HUES64 (cell line): ENCODE results near the gene GRK1.

Source experiments
- H3K27ac ChIP-seq: 2 replicates; pipeline ENCODE4 v1.7.0; 2013; ENCODE audit warnings: low read depth, low read length, inconsistent platforms
- H3K27me3 ChIP-seq: 2 replicates; pipeline ENCODE4 v1.6.1; 2013; ENCODE audit warnings: mild to moderate bottlenecking, low read length; ENCODE audit not compliant: insufficient read depth
- H3K36me3 ChIP-seq: 2 replicates; pipeline ENCODE4 v1.6.1; 2013; ENCODE audit warnings: mild to moderate bottlenecking, low read length; ENCODE audit not compliant: insufficient read depth
- H3K4me1 ChIP-seq: 2 replicates; pipeline ENCODE4 v1.6.1; 2013; ENCODE audit warnings: mild to moderate bottlenecking, low read length, moderate library complexity; ENCODE audit not compliant: insufficient read depth
- H3K4me3 ChIP-seq: 2 replicates; pipeline ENCODE4 v1.5.1; 2013; ENCODE audit warnings: mild to moderate bottlenecking, low read length, moderate library complexity
- H3K9ac ChIP-seq: 2 replicates; pipeline ENCODE4 v1.6.1; 2013; ENCODE audit warnings: mild to moderate bottlenecking, low read depth, low read length
- H3K9me3 ChIP-seq: 2 replicates; pipeline ENCODE4 v1.6.1; 2013; ENCODE audit warnings: low read depth, low read length; ENCODE audit not compliant: insufficient read depth
- WGBS: fragments of 150-250, 120-280 bp; methylation state at CpG from one replicate; pipeline ENCODE4 v1.1.7; 2013; ENCODE audit warnings: missing lambda C conversion rate; 5-methylcytosine and 5-hydroxymethylcytosine counted together

Gene GRK1

GRCh38 chr13:113659337-113659736, 7.7 kb upstream of the GRK1 start:
- no peak overlapping the region for H3K4me3 ChIP-seq
- no peak overlapping the region for H3K27ac ChIP-seq
- H3K36me3 ChIP-seq: no peaks in the 10 kb centered on the region
- WGBS: 89% methylated on average over 7 of the region's 8 CpGs
- no peaks in the 10 kb centered on the region for H3K9me3 ChIP-seq
- no peaks in the 10 kb centered on the region for H3K27me3 ChIP-seq
- no peak overlapping the region for H3K9ac ChIP-seq
- H3K4me1 ChIP-seq: no peaks in the 10 kb centered on the region

GRCh38 chr13:113660066-113660465, 7.0 kb upstream of the GRK1 start:
- H3K27me3 ChIP-seq: no peaks in the 10 kb centered on the region
- H3K36me3 ChIP-seq: no peaks in the 10 kb centered on the region
- no peaks in the 10 kb centered on the region for H3K4me1 ChIP-seq
- no peak overlapping the region for H3K27ac ChIP-seq
- WGBS: 90% methylated on average over 3 of the region's 3 CpGs
- H3K9me3 ChIP-seq: no peaks in the 10 kb centered on the region
- no peak overlapping the region for H3K4me3 ChIP-seq
- H3K9ac ChIP-seq: no peak overlapping the region

- Histone ChIP-seq H3K27ac (no peak overlapping the region), H3K4me3 (no peak overlapping the region), H3K27me3 (no peaks in the 10 kb centered on the region), H3K36me3 (no peaks in the 10 kb centered on the region), H3K4me1 (no peaks in the 10 kb centered on the region), H3K9ac (no peak overlapping the region), H3K9me3 (no peaks in the 10 kb centered on the region)
- no CpG with 5 or more reads among the region's 2 CpGs for WGBS
Observed at GRCh38 chr13:113661509-113661908, 5.5 kb upstream of the GRK1 start.

GRCh38 chr13:113663934-113664333, 3.1 kb upstream of the GRK1 start:
- H3K9ac ChIP-seq: no peak overlapping the region
- 92% methylated on average over 15 of the region's 15 CpGs for WGBS
- H3K9me3 ChIP-seq: no peaks in the 10 kb centered on the region
- H3K27me3 ChIP-seq: no peaks in the 10 kb centered on the region
- H3K27ac ChIP-seq: no peak overlapping the region
- no peaks in the 10 kb centered on the region for H3K36me3 ChIP-seq
- H3K4me3 ChIP-seq: no peak overlapping the region
- H3K4me1 ChIP-seq: no peaks in the 10 kb centered on the region

- Histone ChIP-seq H3K4me1 (no peaks in the 10 kb centered on the region), H3K4me3 (no peak overlapping the region), H3K36me3 (no peaks in the 10 kb centered on the region), H3K9me3 (no peaks in the 10 kb centered on the region), H3K27ac (no peak overlapping the region), H3K9ac (no peak overlapping the region), H3K27me3 (no peaks in the 10 kb centered on the region)
- WGBS: 79% methylated on average over 21 of the region's 21 CpGs
Observed at GRCh38 chr13:113664751-113665596, 2.0 kb upstream of the GRK1 start.

GRCh38 chr13:113665597-113666328, 1.3 kb upstream of the GRK1 start:
- H3K9ac ChIP-seq: no peak overlapping the region
- H3K27me3 ChIP-seq: no peaks in the 10 kb centered on the region
- no peak overlapping the region for H3K27ac ChIP-seq
- no peaks in the 10 kb centered on the region for H3K36me3 ChIP-seq
- H3K4me1 ChIP-seq: no peaks in the 10 kb centered on the region
- 93% methylated on average over 3 of the region's 3 CpGs for WGBS
- H3K9me3 ChIP-seq: no peaks in the 10 kb centered on the region
- H3K4me3 ChIP-seq: no peak overlapping the region

- no peak overlapping the region for H3K27ac ChIP-seq
- 94% methylated on average over 2 of the region's 2 CpGs for whole genome bisulfite sequencing
- no peaks in the 10 kb centered on the region for H3K27me3 ChIP-seq
Observed at GRCh38 chr13:113666329-113666670, 719 bp upstream of the GRK1 start.

GRCh38 chr13:113667771-113668490, 912 bp downstream of the GRK1 start:
- H3K36me3 ChIP-seq: no peaks in the 10 kb centered on the region
- H3K27me3 ChIP-seq: no peaks in the 10 kb centered on the region
- H3K27ac ChIP-seq: no peak overlapping the region
- H3K4me1 ChIP-seq: no peaks in the 10 kb centered on the region
- H3K9ac ChIP-seq: no peak overlapping the region
- no peak overlapping the region for H3K4me3 ChIP-seq
- H3K9me3 ChIP-seq: no peaks in the 10 kb centered on the region
- 95% methylated on average over 29 of the region's 29 CpGs for WGBS

More at GRCh38 chr13:113666329-113666670, 719 bp upstream of the GRK1 start:
- no peaks in the 10 kb centered on the region for H3K4me1 ChIP-seq
- no peaks in the 10 kb centered on the region for H3K9me3 ChIP-seq
- H3K36me3 ChIP-seq: no peaks in the 10 kb centered on the region
- no peak overlapping the region for H3K9ac ChIP-seq
- no peak overlapping the region for H3K4me3 ChIP-seq

GRCh38 chr13:113668491-113668971, 1.5 kb downstream of the GRK1 start:
- no peaks in the 10 kb centered on the region for H3K4me1 ChIP-seq

GRCh38 chr13:113669231-113669754, 2.3 kb downstream of the GRK1 start:
- no peak overlapping the region for H3K4me3 ChIP-seq
- no peaks in the 10 kb centered on the region for H3K9me3 ChIP-seq
- H3K27me3 ChIP-seq: no peaks in the 10 kb centered on the region
- WGBS: 86% methylated on average over 13 of the region's 13 CpGs
- no peak overlapping the region for H3K27ac ChIP-seq
- no peak overlapping the region for H3K9ac ChIP-seq
- no peaks in the 10 kb centered on the region for H3K4me1 ChIP-seq
- no peaks in the 10 kb centered on the region for H3K36me3 ChIP-seq

More at GRCh38 chr13:113668491-113668971, 1.5 kb downstream of the GRK1 start:
- H3K9ac ChIP-seq: no peak overlapping the region
- H3K9me3 ChIP-seq: no peaks in the 10 kb centered on the region
- no peaks in the 10 kb centered on the region for H3K36me3 ChIP-seq
- no peak overlapping the region for H3K4me3 ChIP-seq
- no peaks in the 10 kb centered on the region for H3K27me3 ChIP-seq
- no peak overlapping the region for H3K27ac ChIP-seq
- WGBS: 93% methylated on average over 24 of the region's 24 CpGs
